ENCODE measurements around the gene TDP1. TPM values are rescaled to one million over a fixed set of nuclear protein-coding genes. Genes with fewer than 3 reads are reported as not detected.

TDP1 gene
- total RNA-seq, 4 donors from 2014 or later: 7.5 to 9.7 (median 8.4) TPM

GRCh38 chr14:90056826-90057225 is 101.1 kb downstream of the TDP1 start:
- Histone ChIP-seq H3K4me3 (no peak overlapping the region), H3K9me3 (no peaks in the 10 kb centered on the region), H3K27me3 (peaks cover 6 to 73% (median 25%) of the 10 kb centered on the region in 4 donors), H3K27ac (replicated peaks in 1 of 4) (no peak overlapping the region), H3K4me1 (peaks cover 18 to 20% (median 19%) of the 10 kb centered on the region in 4 donors), H3K36me3 (no peaks in the 10 kb centered on the region)
- DNase-seq (ENCODE audit: extremely low spot score): no peak
- 56% methylated on average over 8 of the region's 8 CpGs for WGBS
- no peak for TF ChIP-seq POLR2AphosphoS5 (IDR thresholded peaks at IDR 0.05)
- no peak for TF ChIP-seq CTCF (IDR thresholded peaks at IDR 0.05)
- TF ChIP-seq EP300 (IDR thresholded peaks at IDR 0.05): no peak
- no peak for TF ChIP-seq POLR2A (IDR thresholded peaks at IDR 0.05; ENCODE audit: low read depth)
- intact Hi-C loops (cut with DNase I): no loop called here

- no peak for DNase-seq (ENCODE audit: extremely low spot score)
- Histone ChIP-seq H3K27ac (replicated peaks in 1 of 4) (no peak overlapping the region), H3K4me1 (peaks cover 27 to 32% (median 31%) of the 10 kb centered on the region in 4 donors), H3K36me3 (no peaks in the 10 kb centered on the region), H3K9me3 (no peaks in the 10 kb centered on the region), H3K4me3 (no peak overlapping the region), H3K27me3 (peaks cover 6 to 80% (median 36%) of the 10 kb centered on the region in 4 donors)
- TF ChIP-seq CTCF (IDR thresholded peaks at IDR 0.05) (no peak), POLR2AphosphoS5 (IDR thresholded peaks at IDR 0.05) (no peak), POLR2A (IDR thresholded peaks at IDR 0.05; ENCODE audit: low read depth) (no peak), EP300 (IDR thresholded peaks at IDR 0.05) (no peak)
- WGBS: 93% methylated on average over 7 of the region's 7 CpGs
- intact Hi-C loops (cut with DNase I): no loop called here
These were observed 103.2 kb downstream of the TDP1 start for GRCh38 chr14:90058876-90059458.

GRCh38 chr14:90060312-90060964 is 104.7 kb downstream of the TDP1 start:
- WGBS: no CpG with 5 or more reads among the region's 80 CpGs
- TF ChIP-seq POLR2AphosphoS5 (IDR thresholded peaks at IDR 0.05): no peak
- TF ChIP-seq CTCF (IDR thresholded peaks at IDR 0.05): peak in 1 of 3 experiments; percentile 33
- Histone ChIP-seq H3K4me3 (peak overlapping the region; percentile 50 to 59 (median 51)), H3K27me3 (peaks cover 6 to 80% (median 36%) of the 10 kb centered on the region in 4 donors), H3K36me3 (no peaks in the 10 kb centered on the region), H3K4me1 (peaks cover 27 to 32% (median 31%) of the 10 kb centered on the region in 4 donors), H3K9me3 (no peaks in the 10 kb centered on the region), H3K27ac (replicated peaks in 1 of 4) (no peak overlapping the region)
- DNase-seq (ENCODE audit: extremely low spot score): no peak
- intact Hi-C loops (cut with DNase I): no loop called here

GRCh38 chr14:90060965-90061684 is 105.4 kb downstream of the TDP1 start:
- no peaks in the 10 kb centered on the region for H3K36me3 ChIP-seq
- H3K27ac ChIP-seq (replicated peaks in 1 of 4): no peak overlapping the region
- TF ChIP-seq POLR2A (IDR thresholded peaks at IDR 0.05; ENCODE audit: low read depth): no peak
- no peak for TF ChIP-seq POLR2AphosphoS5 (IDR thresholded peaks at IDR 0.05)
- no peak for TF ChIP-seq EP300 (IDR thresholded peaks at IDR 0.05)
- TF ChIP-seq CTCF (IDR thresholded peaks at IDR 0.05): no peak
- H3K4me1 ChIP-seq: peaks cover 27 to 32% (median 31%) of the 10 kb centered on the region in 4 donors
- no peaks in the 10 kb centered on the region for H3K9me3 ChIP-seq
- H3K4me3 ChIP-seq: peak overlapping the region; percentile 50 to 59 (median 51)
- intact Hi-C loops (cut with DNase I): no loop called here
- H3K27me3 ChIP-seq: peaks cover 6 to 87% (median 36%) of the 10 kb centered on the region in 4 donors
- no peak for DNase-seq (ENCODE audit: extremely low spot score)
- WGBS: 0% methylated on average over 17 of the region's 60 CpGs

Data from esophagus muscularis mucosa (tissue), 4 donors.